Esophagus muscularis mucosa (tissue), 4 donors: ENCODE results near the gene HSPA12B. TPM values are rescaled to one million over a fixed set of nuclear protein-coding genes. Genes with fewer than 3 reads are reported as not detected.

Experiments used
- DNase-seq: peaks from one replicate; pipeline ENCODE4 v3.0.0-alpha.2; 2017; ENCODE audit errors: extremely low spot score
- H3K27ac ChIP-seq, 4 donors: fragments of 200-600 bp; sonication (generic); replicated peaks in 1 of 4; 1 replicate in 3 of 4; 2 replicates in 1 of 4; pipeline ENCODE4 v1.5.1; 2016 to 2019; ENCODE audit warnings: mild to moderate bottlenecking in 1 of 4
- H3K27me3 ChIP-seq, 4 donors: fragments of 200-600 bp; sonication (generic); one replicate each; pipeline versions ENCODE4 v1.5.1 to v1.6.0; 2016 to 2019
- H3K36me3 ChIP-seq, 4 donors: fragments of 200-600 bp; sonication (generic); one replicate each; pipeline ENCODE4 v1.5.1; 2016 to 2019
- H3K4me1 ChIP-seq, 4 donors: fragments of 200-600 bp; sonication (generic); one replicate each; pipeline ENCODE4 v1.5.1; 2016 to 2019
- H3K4me3 ChIP-seq, 4 donors: fragments of 200-600 bp; sonication (generic); 1 replicate in 2 of 4; 2 replicates in 2 of 4; pipeline ENCODE4 v1.5.1; 2016 to 2019; ENCODE audit warnings: mild to moderate bottlenecking in 4 of 4, moderate library complexity in 1 of 4
- H3K9me3 ChIP-seq, 4 donors: fragments of 200-600 bp; sonication (generic); 1 replicate in 3 of 4; 2 replicates in 1 of 4; pipeline ENCODE4 v1.5.1; 2016 to 2019
- EP300 ChIP-seq: sonication (generic); formaldehyde crosslinking; IDR thresholded peaks from one replicate; pipeline ENCODE4 v1.6.1; 2017; ENCODE audit warnings: antibody characterized with exemption
- POLR2A ChIP-seq: fragments of 450-650 bp; IDR thresholded peaks from one replicate; pipeline ENCODE4 v1.6.1; 2017; ENCODE audit warnings: antibody characterized with exemption, moderate library complexity, mild to moderate bottlenecking, low read depth
- POLR2AphosphoS5 ChIP-seq, 2 donors: sonication (generic); formaldehyde crosslinking; IDR thresholded peaks; one replicate each; pipeline ENCODE4 v1.6.1; 2017; ENCODE audit warnings: antibody characterized with exemption in 2 of 2
- WGBS: methylation state at CpG from one replicate; pipeline ENCODE4 v1.1.5; 2018; 5-methylcytosine and 5-hydroxymethylcytosine counted together
- intact Hi-C: fragments of 100-400 bp; cut with DNase I; formaldehyde crosslinking; loops from one replicate; pipeline ENCODE4 v1.15.1; 2023
- total RNA-seq, 4 donors: library from RNA; depleted of rRNA; stranded (reverse); fragments of >200 nt; gene quantifications; one replicate each; pipeline versions ENCODE4 v1.1.0 to v1.2.1, GENCODE V29; 2016
- TF ChIP-seq, protein P1 (sequence below), 3 experiments: fragments of 200-600 bp in 2 of 3; fragments of 450-650 bp in 1 of 3; sonication (generic) in 2 of 3; IDR thresholded peaks; one replicate each; pipeline ENCODE4 v1.5.1; 2017 to 2019; ENCODE audit warnings: antibody characterized with exemption in 3 of 3, mild to moderate bottlenecking in 2 of 3, moderate library complexity in 1 of 3

HSPA12B gene
- total RNA-seq, 4 donors from 2014 or later = 8.9 to 22.2 (median 16.4) TPM

DNA sequence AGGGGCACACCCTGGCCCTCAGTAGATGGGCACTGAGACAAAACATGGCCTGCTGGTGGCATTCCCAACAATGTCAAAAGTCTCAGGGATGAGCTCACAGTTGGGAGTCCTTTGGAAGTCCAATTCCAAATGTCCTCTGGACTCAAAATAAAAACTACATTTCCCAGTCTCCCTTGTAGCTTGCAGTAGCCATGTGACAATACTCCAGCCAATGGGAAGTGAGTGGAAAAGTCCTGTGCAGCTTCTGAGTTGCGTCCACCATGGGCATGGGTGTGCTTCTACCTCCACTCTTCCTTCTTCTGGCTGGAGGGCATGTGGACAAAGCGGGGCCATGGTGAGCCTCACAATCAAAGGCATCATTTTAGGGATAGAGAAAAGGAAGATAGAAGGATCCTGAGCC, 44.8 kb upstream of the HSPA12B start:
- DNase-seq = no peak
- Histone ChIP-seq H3K27ac (peak overlapping the region; percentile 69 to 84 (median 73)), H3K27me3 (no peaks in the 10 kb centered on the region), H3K36me3 (no peaks in the 10 kb centered on the region), H3K4me3 (no peak overlapping the region), H3K4me1 (peaks cover 12 to 31% (median 23%) of the 10 kb centered on the region in 4 donors), H3K9me3 (no peaks in the 10 kb centered on the region)
- 61% methylated on average over 2 of the region's 2 CpGs for WGBS
- TF ChIP-seq POLR2A = no peak
- TF ChIP-seq POLR2AphosphoS5 (IDR thresholded peaks at IDR 0.05) = peak in 1 of 2 donors; percentile 33
- TF ChIP-seq, protein P1, sequence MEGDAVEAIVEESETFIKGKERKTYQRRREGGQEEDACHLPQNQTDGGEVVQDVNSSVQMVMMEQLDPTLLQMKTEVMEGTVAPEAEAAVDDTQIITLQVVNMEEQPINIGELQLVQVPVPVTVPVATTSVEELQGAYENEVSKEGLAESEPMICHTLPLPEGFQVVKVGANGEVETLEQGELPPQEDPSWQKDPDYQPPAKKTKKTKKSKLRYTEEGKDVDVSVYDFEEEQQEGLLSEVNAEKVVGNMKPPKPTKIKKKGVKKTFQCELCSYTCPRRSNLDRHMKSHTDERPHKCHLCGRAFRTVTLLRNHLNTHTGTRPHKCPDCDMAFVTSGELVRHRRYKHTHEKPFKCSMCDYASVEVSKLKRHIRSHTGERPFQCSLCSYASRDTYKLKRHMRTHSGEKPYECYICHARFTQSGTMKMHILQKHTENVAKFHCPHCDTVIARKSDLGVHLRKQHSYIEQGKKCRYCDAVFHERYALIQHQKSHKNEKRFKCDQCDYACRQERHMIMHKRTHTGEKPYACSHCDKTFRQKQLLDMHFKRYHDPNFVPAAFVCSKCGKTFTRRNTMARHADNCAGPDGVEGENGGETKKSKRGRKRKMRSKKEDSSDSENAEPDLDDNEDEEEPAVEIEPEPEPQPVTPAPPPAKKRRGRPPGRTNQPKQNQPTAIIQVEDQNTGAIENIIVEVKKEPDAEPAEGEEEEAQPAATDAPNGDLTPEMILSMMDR (IDR thresholded peaks at IDR 0.05) = peak in 1 of 3 experiments; percentile 13
- intact Hi-C loops = no loop called here

DNA sequence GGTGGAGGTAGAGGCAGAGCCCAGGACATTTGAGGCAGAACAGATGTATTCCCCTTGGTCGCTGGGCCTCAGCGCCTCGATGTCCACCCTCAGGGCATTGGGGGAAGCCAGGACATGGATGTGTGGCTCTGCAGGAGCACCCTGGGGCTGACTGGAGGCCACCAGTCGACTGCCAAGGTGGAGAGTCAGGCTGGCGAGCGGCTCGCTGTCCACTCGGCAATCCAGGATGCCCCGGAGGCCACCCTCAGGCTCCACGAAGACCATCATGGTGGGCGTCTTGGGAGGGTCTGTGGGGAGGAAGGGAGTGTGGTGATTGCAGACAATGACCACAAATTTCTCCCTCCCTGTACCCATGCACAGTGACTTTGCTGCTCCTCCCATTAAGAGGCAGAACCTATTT, 42.5 kb upstream of the HSPA12B start:
- TF ChIP-seq, protein P1 (IDR thresholded peaks at IDR 0.05) = no peak
- TF ChIP-seq POLR2AphosphoS5 (IDR thresholded peaks at IDR 0.05) = no peak
- no peak for TF ChIP-seq POLR2A
- no peak for TF ChIP-seq EP300
- Histone ChIP-seq H3K27ac (no peak overlapping the region), H3K4me3 (no peak overlapping the region), H3K9me3 (no peaks in the 10 kb centered on the region), H3K27me3 (no peaks in the 10 kb centered on the region), H3K4me1 (peaks cover 12 to 29% (median 20%) of the 10 kb centered on the region in 4 donors), H3K36me3 (no peaks in the 10 kb centered on the region)
- no peak for DNase-seq
- intact Hi-C loops = no loop called here
- 93% methylated on average over 8 of the region's 11 CpGs for WGBS

DNA sequence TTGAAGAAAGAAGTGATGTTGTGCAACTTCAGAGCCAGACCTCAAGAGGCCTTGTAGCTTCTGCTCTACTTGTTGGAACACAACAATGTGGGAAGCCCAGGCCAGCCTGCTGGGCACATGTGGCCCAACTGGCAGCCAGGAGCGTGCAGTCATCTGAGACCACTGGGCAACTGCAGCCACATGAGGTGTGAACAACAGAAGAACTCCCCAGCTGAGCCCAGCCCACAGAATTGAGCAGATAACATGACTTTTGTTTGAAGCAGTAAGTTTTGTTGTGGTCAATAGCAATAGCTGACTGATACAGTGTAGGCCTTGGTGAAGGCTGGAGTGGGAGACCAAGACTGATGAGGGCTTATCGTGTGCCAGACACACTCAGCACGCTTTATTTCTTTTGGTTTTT, 42.1 kb upstream of the HSPA12B start:
- WGBS = 92% methylated on average over 3 of the region's 3 CpGs
- H3K36me3 ChIP-seq = no peaks in the 10 kb centered on the region
- intact Hi-C loops = no loop called here
- no peak overlapping the region for H3K4me3 ChIP-seq
- no peak overlapping the region for H3K27ac ChIP-seq
- peaks cover 12 to 24% (median 20%) of the 10 kb centered on the region in 4 donors for H3K4me1 ChIP-seq
- DNase-seq = no peak
- no peaks in the 10 kb centered on the region for H3K27me3 ChIP-seq
- no peaks in the 10 kb centered on the region for H3K9me3 ChIP-seq
- TF ChIP-seq, protein P1 (IDR thresholded peaks at IDR 0.05) = no peak
- TF ChIP-seq POLR2AphosphoS5 (IDR thresholded peaks at IDR 0.05) = no peak
- TF ChIP-seq EP300 = no peak
- TF ChIP-seq POLR2A = no peak

DNA sequence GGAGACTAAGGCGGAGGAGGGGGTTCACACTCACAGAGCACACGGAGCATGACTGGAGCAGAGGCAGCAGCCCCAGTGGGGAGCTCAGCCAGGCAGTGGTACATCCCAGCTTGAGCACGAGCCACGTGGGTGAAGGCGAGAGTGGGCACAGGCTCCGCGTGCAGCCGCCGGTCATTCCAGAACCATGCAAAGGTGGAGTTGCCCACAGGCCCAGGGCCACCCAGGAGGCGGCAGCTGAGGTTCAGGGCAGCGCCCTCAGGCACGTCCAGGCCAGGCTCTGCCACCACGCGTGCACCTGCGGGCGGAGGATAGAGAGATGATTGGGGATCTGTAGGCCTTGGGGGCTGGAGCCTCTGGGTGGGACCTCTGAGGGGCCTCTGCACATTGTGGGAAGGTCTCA, 41.2 kb upstream of the HSPA12B start:
- no peak overlapping the region for H3K4me3 ChIP-seq
- 93% methylated on average over 10 of the region's 16 CpGs for WGBS
- H3K36me3 ChIP-seq = no peaks in the 10 kb centered on the region
- peaks cover 0 to 2% (median under 1%) of the 10 kb centered on the region in 4 donors for H3K9me3 ChIP-seq
- H3K27me3 ChIP-seq = no peaks in the 10 kb centered on the region
- intact Hi-C loops = no loop called here
- TF ChIP-seq, protein P1 (IDR thresholded peaks at IDR 0.05) = no peak
- TF ChIP-seq EP300 (no peak), POLR2A (no peak), POLR2AphosphoS5 (IDR thresholded peaks at IDR 0.05) (no peak)
- H3K27ac ChIP-seq = no peak overlapping the region
- peaks cover 12 to 18% (median 16%) of the 10 kb centered on the region in 4 donors for H3K4me1 ChIP-seq
- DNase-seq = no peak

DNA sequence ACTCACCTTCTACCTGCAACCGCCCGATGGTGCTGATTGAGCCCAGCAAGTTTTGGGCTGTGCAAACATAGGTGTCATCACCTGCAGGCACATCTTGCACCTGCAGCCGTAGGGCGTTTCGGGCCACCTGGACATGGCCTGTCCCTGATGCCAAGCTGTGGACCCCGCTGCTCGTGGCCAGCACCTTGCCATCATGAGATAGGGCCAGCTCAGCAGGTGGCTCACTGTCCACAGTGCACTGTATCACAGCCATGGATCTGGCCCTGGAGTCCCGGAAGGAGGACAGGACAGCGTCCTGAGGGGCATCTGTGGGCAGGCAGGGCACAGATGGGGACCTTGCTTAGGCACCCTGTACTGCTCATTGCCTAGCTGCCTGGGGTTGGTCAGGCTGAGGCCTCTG, 40.6 kb upstream of the HSPA12B start:
- H3K4me1 ChIP-seq = peaks cover 7 to 12% (median 10%) of the 10 kb centered on the region in 4 donors
- intact Hi-C loops = no loop called here
- WGBS = 100% methylated on average over 3 of the region's 9 CpGs

More for the DNA sequence above, 40.6 kb upstream of the HSPA12B start:
- no peak for TF ChIP-seq POLR2A
- TF ChIP-seq EP300 = no peak
- TF ChIP-seq POLR2AphosphoS5 (IDR thresholded peaks at IDR 0.05) = no peak
- Histone ChIP-seq H3K27ac (no peak overlapping the region), H3K4me3 (no peak overlapping the region), H3K36me3 (no peaks in the 10 kb centered on the region), H3K9me3 (peaks cover 0 to 8% (median 3%) of the 10 kb centered on the region in 4 donors), H3K27me3 (no peaks in the 10 kb centered on the region)
- no peak for DNase-seq
